CD4-positive, alpha-beta T cell treated with Interleukin-15 for 4 hours (primary cell): ENCODE data around the gene TRIM73.
"Not testable (repeated sequence)": the region's sequence is repeated elsewhere in the genome, so short reads cannot be mapped to it uniquely, and the experiment has no call there.

Experiments used
- DNase-seq: peaks from one replicate; pipeline ENCODE4 v3.0.0-alpha.2; 2020; ENCODE audit warnings: low spot score

The TRIM73 gene

DNA sequence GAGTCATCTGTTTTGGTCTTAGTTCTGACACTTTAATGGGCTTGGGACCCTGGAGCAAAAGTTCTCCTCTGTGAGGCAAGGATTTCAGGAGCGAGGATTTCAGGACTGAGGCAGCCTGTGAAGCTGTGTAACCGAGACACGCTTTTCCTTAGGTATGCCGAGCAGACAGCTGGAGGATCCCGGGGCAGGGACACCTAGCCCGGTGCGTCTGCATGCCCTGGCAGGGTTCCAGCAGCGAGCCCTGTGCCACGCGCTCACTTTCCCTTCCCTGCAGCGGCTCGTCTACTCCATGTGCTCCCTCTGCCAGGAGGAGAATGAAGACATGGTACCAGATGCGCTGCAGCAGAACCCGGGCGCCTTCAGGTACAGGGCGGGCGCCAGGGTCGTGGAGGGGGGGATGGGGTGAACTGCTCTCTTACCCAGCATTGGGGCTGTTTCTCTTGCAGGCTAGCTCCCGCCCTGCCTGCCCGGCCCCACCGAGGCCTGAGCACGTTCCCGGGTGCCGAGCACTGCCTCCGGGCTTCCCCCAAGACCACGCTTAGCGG lies 20.5 kb downstream of the TRIM73 start:
- DNase-seq: not testable (repeated sequence)

DNA sequence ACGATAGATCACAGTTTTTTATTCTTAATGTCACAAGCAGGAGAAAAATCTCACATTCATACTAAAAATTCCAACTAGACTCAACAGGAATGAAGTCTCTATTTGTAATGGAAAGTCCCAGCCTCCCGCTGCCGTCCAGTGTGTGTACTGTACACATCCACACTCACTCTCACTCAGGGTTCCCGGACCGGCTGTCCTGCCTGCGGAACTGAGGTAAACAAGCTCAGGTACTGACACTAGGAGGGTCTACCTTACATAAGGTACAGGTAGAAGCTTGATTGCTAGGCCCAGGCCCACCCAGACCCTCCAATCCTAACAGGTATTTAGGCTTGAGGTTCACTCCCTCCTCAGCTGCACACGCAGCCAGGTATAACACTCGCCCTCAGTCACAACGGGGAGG lies 21.4 kb downstream of the TRIM73 start:
- not testable (repeated sequence) for DNase-seq

GRCh38 chr7:75418292-75418858 lies 22.9 kb downstream of the TRIM73 start:
- not testable (repeated sequence) for DNase-seq

GRCh38 chr7:75419210-75419609 lies 23.8 kb downstream of the TRIM73 start:
- not testable (repeated sequence) for DNase-seq

DNA sequence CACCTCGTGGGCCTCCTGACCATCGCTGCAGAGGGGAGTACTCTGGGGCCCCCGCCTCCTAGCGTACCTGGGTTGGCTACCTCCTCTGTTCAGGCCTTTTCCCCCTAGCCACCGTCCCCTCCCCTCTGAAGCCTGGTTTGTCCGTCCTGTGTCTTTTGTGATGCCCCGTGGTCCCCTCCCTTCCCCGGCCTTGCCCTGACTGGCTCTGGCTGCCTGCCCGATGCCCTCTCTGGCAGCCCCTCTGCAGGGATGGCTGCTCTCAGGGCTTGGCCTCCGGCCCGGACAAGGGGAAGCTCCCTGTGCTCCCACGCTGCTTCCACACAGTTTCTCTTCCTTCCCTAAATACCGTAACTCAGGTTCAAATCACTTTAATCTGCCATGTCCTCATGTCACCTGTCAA lies 24.3 kb downstream of the TRIM73 start:
- not testable (repeated sequence) for DNase-seq

GRCh38 chr7:75420152-75420551 lies 24.7 kb downstream of the TRIM73 start:
- DNase-seq: not testable (repeated sequence)

GRCh38 chr7:75421798-75422710 lies 26.6 kb downstream of the TRIM73 start:
- DNase-seq: not testable (repeated sequence)

GRCh38 chr7:75423481-75423880 lies 28.1 kb downstream of the TRIM73 start:
- DNase-seq: not testable (repeated sequence)

DNA sequence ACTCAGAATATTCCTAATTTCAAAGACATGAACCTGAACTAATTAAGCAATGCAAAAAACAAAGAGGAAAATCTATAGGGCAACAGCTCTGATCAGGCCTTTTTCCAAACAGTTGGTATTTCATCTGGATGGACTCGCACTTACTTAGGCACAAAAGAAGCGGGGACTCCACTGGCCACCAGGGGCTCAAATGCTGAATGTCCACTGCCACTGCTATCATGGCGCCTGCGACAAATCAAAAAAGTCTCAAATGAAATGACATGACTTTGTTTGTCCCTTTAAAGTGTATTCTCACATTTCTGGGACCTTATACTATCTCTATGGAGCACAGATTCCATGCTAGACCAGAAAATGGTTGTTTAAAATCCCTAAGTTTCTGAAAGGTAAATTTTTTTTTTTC lies 43.6 kb downstream of the TRIM73 start:
- DNase-seq: not testable (repeated sequence)

- not testable (repeated sequence) for DNase-seq
Measured at GRCh38 chr7:75442101-75442464, 46.7 kb downstream of the TRIM73 start.

- peak; percentile 11 for DNase-seq
Measured at GRCh38 chr7:75442465-75443111, 47.2 kb downstream of the TRIM73 start.

DNA sequence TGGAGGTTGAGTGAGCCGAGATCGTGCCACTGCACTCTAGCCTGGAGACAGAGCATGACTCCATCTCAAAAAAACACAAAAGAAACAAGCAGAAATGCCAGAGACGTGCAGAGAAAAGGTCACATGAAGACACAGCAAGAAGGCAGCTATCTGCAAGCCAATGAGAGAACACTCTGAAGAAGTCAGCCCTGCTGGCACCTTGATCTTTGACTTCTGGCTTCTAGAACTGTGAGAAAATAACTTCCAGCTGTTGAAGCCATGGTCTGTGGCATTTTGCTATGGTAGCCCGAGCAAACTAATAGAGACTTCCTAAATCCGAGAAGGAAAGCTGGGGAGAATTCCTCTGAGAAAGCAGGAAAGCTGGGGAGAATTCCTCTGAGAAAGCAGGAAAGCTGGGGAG lies 54.5 kb downstream of the TRIM73 start:
- not testable (repeated sequence) for DNase-seq

- DNase-seq: not testable (repeated sequence)
Measured at GRCh38 chr7:75452494-75452955, 57.1 kb downstream of the TRIM73 start.
